ENCODE data around the gene CDK5. TPM values are rescaled to one million over a fixed set of nuclear protein-coding genes. Genes with fewer than 3 reads are reported as not detected.

Gene CDK5
- polyA plus RNA-seq, 1 donor from 2014 or later: 88.3 TPM

DNA sequence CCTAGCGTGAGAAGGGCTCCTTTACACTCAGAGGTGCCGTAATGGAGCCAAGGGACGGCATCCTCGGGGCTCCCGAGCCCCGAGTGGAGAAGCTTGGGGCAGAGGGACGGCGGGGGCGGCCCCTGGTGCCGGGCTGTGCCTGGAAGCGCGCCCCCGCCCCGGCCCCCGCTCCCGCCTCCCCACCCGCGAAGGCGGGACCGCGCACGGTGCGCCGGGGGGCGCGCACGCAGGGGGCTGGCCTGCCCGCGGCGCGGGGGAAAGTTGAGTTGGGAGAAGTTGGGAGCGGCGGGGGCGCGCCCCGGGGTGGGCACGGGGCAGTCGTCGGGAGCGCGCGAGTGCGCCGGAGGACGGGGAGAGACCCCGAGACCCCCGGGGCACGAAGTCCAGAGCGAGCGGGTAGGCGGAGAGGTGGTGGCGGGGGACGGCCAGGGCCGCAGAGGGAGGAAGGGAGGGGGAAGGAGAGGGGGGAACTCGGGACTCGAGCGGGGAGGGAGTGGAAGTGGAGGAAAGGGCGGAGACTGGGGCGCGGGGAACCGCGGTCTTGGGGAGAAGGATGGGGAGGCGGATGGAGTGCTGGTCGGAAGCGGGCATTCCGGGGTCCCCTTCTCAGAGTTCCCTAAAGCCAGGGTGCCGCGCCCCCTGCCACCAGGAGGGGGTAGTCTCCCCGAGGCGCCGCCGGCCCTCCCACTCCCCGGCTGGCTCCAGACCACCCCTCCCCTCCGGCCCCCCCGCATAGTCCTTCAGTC lies 1.8 kb upstream of the CDK5 start, which contains the start of gene SLC4A2:
TSS of gene SLC4A2 (plus strand) at position 223 of the 746 bp plus-strand sequence. CDS start 2,399 bp downstream, outside the sequence.
- H3K79me2 ChIP-seq (replicated peaks; ENCODE audit: insufficient read depth, low read length): no peaks in the 10 kb centered on the region
- H2AFZ ChIP-seq (ENCODE audit: low read depth, low read length): peak within 1 kb of the TSS; percentile 84
- H3K9me3 ChIP-seq (ENCODE audit: low read length): no peaks in the 10 kb centered on the region
- H3K4me2 ChIP-seq (ENCODE audit: low read length): peak within 1 kb of the TSS; percentile 84
- peak within 1 kb of the TSS; percentile 88 for H3K9ac ChIP-seq (ENCODE audit: low read length)
- peaks cover 6% of the 10 kb centered on the region for H3F3A ChIP-seq (ENCODE audit: insufficient read depth, low read length, poor library complexity, severe bottlenecking)
- H3K4me3 ChIP-seq (ENCODE audit: low read length): peak within 1 kb of the TSS; percentile 92
- H3K9me2 ChIP-seq (ENCODE audit: insufficient read depth, low read length): no peaks in the 10 kb centered on the region
- TF ChIP-seq EZH2 (IDR thresholded peaks at IDR 0.05; ENCODE audit: borderline replicate concordance, insufficient read depth, low read length, poor library complexity, severe bottlenecking): no peak
- TF ChIP-seq, protein P1, sequence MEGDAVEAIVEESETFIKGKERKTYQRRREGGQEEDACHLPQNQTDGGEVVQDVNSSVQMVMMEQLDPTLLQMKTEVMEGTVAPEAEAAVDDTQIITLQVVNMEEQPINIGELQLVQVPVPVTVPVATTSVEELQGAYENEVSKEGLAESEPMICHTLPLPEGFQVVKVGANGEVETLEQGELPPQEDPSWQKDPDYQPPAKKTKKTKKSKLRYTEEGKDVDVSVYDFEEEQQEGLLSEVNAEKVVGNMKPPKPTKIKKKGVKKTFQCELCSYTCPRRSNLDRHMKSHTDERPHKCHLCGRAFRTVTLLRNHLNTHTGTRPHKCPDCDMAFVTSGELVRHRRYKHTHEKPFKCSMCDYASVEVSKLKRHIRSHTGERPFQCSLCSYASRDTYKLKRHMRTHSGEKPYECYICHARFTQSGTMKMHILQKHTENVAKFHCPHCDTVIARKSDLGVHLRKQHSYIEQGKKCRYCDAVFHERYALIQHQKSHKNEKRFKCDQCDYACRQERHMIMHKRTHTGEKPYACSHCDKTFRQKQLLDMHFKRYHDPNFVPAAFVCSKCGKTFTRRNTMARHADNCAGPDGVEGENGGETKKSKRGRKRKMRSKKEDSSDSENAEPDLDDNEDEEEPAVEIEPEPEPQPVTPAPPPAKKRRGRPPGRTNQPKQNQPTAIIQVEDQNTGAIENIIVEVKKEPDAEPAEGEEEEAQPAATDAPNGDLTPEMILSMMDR (IDR thresholded peaks at IDR 0.05; ENCODE audit: poor library complexity, severe bottlenecking): peak; percentile 40
- no peaks in the 10 kb centered on the region for H4K20me1 ChIP-seq (ENCODE audit: insufficient read depth)
- H3K27ac ChIP-seq (ENCODE audit: low read length): peak within 1 kb of the TSS; percentile 95
- H3K27me3 ChIP-seq (ENCODE audit: insufficient read depth, low read depth, low read length): peaks cover 7% of the 10 kb centered on the region
- no peaks in the 10 kb centered on the region for H3K36me3 ChIP-seq (ENCODE audit: insufficient read depth, low read length)

DNA sequence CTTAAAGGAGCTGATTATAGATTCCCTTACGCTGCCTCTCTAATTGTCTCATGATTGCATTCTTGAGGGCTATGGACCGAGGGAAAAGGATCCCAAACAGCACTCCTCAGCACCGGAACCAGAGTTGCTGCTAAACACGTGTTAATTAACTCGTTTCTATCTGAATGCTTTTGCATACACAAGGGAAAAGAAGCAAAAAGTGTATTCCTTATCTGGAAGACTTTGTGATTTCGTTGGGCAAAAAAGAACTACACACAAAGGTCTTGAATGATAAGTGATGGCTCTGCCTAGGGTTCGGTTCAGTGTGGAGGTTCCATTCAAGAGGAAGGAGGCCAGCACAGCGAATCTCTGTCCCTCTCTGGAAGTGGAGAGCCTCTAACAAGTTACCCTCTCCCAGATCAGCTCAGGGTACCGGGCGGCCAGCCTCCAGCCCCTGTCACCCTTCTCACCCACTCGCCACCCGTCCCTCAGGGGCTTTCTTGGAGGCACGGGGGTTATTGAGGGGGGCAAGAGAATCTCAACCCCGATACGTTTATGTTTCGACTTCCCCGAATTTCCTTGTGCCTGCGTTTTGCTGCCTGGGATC lies 1.2 kb upstream of the CDK5 start:
- H3K9me2 ChIP-seq (ENCODE audit: insufficient read depth, low read length): no peaks in the 10 kb centered on the region
- H3K27ac ChIP-seq (ENCODE audit: low read length): peak overlapping the region; percentile 95
- peak overlapping the region; percentile 84 for H3K4me2 ChIP-seq (ENCODE audit: low read length)
- H3K9ac ChIP-seq (ENCODE audit: low read length): peak overlapping the region; percentile 88
- H3K4me3 ChIP-seq (ENCODE audit: low read length): peak overlapping the region; percentile 92
- no peaks in the 10 kb centered on the region for H3K9me3 ChIP-seq (ENCODE audit: low read length)
- H3K36me3 ChIP-seq (ENCODE audit: insufficient read depth, low read length): no peaks in the 10 kb centered on the region
- peaks cover 7% of the 10 kb centered on the region for H3K27me3 ChIP-seq (ENCODE audit: insufficient read depth, low read depth, low read length)
- H3F3A ChIP-seq (ENCODE audit: insufficient read depth, low read length, poor library complexity, severe bottlenecking): peaks cover 6% of the 10 kb centered on the region
- H4K20me1 ChIP-seq (ENCODE audit: insufficient read depth): no peaks in the 10 kb centered on the region
- no peak for TF ChIP-seq EZH2 (IDR thresholded peaks at IDR 0.05; ENCODE audit: borderline replicate concordance, insufficient read depth, low read length, poor library complexity, severe bottlenecking)
- TF ChIP-seq, protein P1 (IDR thresholded peaks at IDR 0.05; ENCODE audit: poor library complexity, severe bottlenecking): no peak
- TF ChIP-seq, protein P2, sequence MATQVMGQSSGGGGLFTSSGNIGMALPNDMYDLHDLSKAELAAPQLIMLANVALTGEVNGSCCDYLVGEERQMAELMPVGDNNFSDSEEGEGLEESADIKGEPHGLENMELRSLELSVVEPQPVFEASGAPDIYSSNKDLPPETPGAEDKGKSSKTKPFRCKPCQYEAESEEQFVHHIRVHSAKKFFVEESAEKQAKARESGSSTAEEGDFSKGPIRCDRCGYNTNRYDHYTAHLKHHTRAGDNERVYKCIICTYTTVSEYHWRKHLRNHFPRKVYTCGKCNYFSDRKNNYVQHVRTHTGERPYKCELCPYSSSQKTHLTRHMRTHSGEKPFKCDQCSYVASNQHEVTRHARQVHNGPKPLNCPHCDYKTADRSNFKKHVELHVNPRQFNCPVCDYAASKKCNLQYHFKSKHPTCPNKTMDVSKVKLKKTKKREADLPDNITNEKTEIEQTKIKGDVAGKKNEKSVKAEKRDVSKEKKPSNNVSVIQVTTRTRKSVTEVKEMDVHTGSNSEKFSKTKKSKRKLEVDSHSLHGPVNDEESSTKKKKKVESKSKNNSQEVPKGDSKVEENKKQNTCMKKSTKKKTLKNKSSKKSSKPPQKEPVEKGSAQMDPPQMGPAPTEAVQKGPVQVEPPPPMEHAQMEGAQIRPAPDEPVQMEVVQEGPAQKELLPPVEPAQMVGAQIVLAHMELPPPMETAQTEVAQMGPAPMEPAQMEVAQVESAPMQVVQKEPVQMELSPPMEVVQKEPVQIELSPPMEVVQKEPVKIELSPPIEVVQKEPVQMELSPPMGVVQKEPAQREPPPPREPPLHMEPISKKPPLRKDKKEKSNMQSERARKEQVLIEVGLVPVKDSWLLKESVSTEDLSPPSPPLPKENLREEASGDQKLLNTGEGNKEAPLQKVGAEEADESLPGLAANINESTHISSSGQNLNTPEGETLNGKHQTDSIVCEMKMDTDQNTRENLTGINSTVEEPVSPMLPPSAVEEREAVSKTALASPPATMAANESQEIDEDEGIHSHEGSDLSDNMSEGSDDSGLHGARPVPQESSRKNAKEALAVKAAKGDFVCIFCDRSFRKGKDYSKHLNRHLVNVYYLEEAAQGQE (IDR thresholded peaks at IDR 0.05; ENCODE audit: borderline replicate concordance): no peak
- TF ChIP-seq EP300 (conservative IDR thresholded peaks at IDR 0.05; ENCODE audit: poor library complexity, severe bottlenecking): no peak
- TF ChIP-seq SMC3 (conservative IDR thresholded peaks at IDR 0.05; ENCODE audit: poor library complexity): no peak
- TF ChIP-seq TAF1 (IDR thresholded peaks at IDR 0.05; ENCODE audit: low read depth): no peak
- no peak for TF ChIP-seq POLR2AphosphoS5 (IDR thresholded peaks at IDR 0.05)
- TF ChIP-seq MXI1 (conservative IDR thresholded peaks at IDR 0.05; ENCODE audit: poor library complexity, severe bottlenecking): no peak
- TF ChIP-seq RAD21 (conservative IDR thresholded peaks at IDR 0.05): no peak
- H3K79me2 ChIP-seq (replicated peaks; ENCODE audit: insufficient read depth, low read length): no peaks in the 10 kb centered on the region
- H2AFZ ChIP-seq (ENCODE audit: low read depth, low read length): peak overlapping the region; percentile 84
